T47D (cell line): ENCODE measurements around the gene TMEM107.

Source experiments
- DNase-seq, 2 experiments: peaks; one replicate each; pipeline versions ENCODE4 v3.0.0 to v3.0.0-alpha.2; 2011 to 2012; ENCODE audit warnings: low read depth in 1 of 2, low spot score in 1 of 2
- JUND ChIP-seq: IDR thresholded peaks from 2 replicates; pipeline ENCODE4 v1.6.1; 2012; ENCODE audit warnings: low read depth
- in situ Hi-C: cut with HindIII; loops from 2 replicates; pipeline ENCODE4 v1.10.0; 2016; ENCODE audit warnings: low sequenced_read_pairs, low pct_unique_long_range_greater_than_20kb

TMEM107 gene

DNA sequence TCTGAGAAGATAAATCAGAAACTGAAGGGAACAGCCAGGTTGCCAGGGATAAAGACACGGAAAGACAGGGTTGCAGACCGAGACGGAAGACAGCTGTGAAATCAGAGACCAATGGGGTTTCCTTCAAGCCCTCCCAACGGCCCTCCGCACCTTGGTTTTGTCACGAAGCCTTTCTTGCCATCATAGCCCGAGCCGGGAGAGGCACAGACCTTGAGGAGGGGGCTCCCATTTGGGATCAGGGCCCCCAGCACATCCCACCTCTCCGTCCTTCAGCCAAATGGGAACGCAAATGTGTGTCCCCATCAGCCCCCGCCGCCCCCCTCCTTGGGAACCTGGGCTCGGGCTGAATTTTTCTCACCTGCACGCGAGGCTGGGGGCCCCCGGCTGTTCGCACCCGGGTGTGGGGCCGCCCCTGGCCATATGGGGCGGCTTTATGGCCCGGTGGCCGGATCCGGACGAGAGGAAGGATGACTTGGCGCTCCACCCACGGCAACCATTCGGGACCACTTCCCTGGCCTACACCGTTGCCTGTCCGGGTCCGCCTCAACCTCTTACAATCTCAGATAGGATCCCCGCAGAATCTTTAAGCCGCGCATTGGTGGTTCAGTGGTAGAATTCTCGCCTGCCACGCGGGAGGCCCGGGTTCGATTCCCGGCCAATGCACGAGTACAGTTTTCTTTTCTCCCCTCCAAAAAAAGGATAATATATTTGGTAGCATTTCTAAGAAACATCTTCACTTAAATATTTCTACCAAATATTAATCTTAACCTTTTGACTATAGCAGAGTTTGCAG lies 50.8 kb downstream of the TMEM107 start:
- in situ Hi-C loops, result no loop called here
- no peak for TF ChIP-seq JUND
- DNase-seq, result peak in 1 of 2 experiments; percentile 60

DNA sequence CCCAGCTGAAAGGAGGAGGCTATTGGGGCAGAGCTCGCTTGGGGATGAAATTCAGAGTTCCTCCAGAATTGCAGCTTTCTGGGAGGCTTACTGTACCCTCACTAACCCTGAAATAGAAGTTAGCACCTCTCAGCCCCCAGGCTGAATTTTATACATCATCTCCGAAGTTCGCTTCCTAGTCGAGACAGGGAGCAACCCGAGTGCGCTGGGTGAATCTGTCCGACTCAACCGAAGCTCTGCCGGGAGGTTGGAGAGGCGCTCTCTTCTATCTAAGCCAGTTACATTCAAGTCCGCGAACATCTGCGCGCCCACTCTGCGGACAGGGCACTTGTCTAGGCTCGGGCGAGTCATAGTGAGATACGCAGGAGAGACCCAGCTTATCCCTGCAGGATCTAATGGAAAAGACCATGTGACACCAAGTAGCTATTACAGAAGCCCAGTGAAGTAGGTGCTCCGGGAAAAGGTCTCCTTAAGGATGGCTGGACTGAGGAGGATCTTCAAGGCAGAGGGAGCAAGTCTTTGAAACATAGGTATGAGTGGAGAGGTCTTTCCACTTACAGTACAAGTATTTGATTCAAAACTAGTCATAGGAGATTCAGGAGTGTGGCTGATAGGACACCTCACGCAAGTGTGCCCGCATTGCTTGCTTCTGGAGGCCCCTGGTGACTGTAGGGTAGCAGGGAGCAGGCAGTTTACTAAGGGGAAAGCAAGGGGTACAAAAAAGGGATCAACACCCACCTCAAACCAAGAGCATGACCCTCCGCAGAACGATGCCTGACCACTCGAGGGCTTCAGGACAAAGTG lies 51.6 kb downstream of the TMEM107 start:
- in situ Hi-C loops, result no loop called here
- no peak for DNase-seq
- no peak for TF ChIP-seq JUND

- DNase-seq, result no peak
- in situ Hi-C loops, result no loop called here
Measured at GRCh38 chr17:8123695-8124349, 52.4 kb downstream of the TMEM107 start, which contains the start of gene HES7. Gene HES7 (minus strand): TSS chr17:8124106. CDS start chr17:8124084, 22 bp downstream.

DNA sequence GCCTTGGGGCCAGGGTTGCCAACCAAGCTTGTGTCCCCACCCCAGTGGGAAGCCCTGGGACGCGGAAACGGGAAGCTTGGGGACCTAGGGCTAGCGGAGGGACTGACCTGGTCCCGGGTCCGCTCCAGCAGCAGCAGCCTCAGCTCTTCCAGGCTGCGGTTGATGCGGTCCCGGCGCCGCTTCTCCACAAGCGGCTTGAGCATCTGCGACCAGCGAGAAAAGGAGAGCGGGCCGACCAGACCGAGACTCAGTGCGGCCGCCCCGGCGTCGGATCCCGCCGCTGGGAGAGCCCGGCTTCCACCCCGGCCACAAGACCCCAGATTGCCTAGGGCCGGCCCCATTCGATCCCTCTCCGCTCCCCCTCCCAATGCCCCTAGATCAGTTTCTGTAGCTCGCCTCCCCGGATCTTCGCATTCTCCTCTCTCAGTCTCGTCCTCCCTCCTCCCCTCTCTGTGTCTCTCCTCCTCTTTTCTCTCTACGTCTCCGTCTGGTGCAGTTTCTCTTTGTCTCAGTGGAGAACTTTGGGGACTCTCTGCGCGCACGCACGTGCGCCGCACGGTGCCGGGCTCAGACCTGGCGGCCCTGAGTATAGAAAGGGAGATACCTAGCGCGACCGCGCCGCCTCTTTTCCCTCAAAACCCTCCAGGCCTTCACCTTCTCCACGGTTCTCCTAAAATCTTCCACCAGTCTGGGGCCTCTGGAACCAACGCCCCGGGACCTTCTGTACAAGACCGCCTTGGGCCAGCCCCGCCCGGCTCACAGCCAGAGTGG lies 53.1 kb downstream of the TMEM107 start:
- in situ Hi-C loops, result no loop called here
- no peak for DNase-seq
- TF ChIP-seq JUND, result no peak

More at GRCh38 chr17:8123695-8124349, 52.4 kb downstream of the TMEM107 start, which contains the start of gene HES7:
- no peak for TF ChIP-seq JUND
